Left kidney (tissue), 2 donors: Measurements from ENCODE around the gene DUSP16. TPM values are rescaled to one million over a fixed set of nuclear protein-coding genes. Genes with fewer than 3 reads are reported as not detected.

Experiments used
- DNase-seq: peaks from one replicate; pipeline ENCODE4 v3.0.0-alpha.2; 2013
- polyA plus RNA-seq: library from polyadenylated mRNA; unstranded; fragments of 120-200 nt; gene quantifications from one replicate; pipeline ENCODE4 v1.2.1, GENCODE V29; 2013; ENCODE audit not compliant: insufficient read length

The DUSP16 gene
- polyA plus RNA-seq, 1 donor: 26.9 TPM

GRCh38 chr12:12469386-12469785 is 93.3 kb downstream of the DUSP16 start:
- DNase-seq: no peak

GRCh38 chr12:12468575-12468974 is 94.1 kb downstream of the DUSP16 start:
- no peak for DNase-seq

- DNase-seq: no peak
Observed at GRCh38 chr12:12467688-12468261, 94.9 kb downstream of the DUSP16 start.

GRCh38 chr12:12467264-12467663 is 95.4 kb downstream of the DUSP16 start:
- no peak for DNase-seq

- DNase-seq: no peak
Observed at GRCh38 chr12:12466157-12466556, 96.5 kb downstream of the DUSP16 start.

GRCh38 chr12:12465522-12465921 is 97.1 kb downstream of the DUSP16 start:
- no peak for DNase-seq

GRCh38 chr12:12461923-12462315 is 100.7 kb downstream of the DUSP16 start:
- no peak for DNase-seq

GRCh38 chr12:12460935-12461922 is 101.4 kb downstream of the DUSP16 start:
- DNase-seq: no peak

GRCh38 chr12:12456637-12457036 is 106.0 kb downstream of the DUSP16 start:
- no peak for DNase-seq

GRCh38 chr12:12454315-12454714 is 108.3 kb downstream of the DUSP16 start:
- DNase-seq: no peak

- DNase-seq: no peak
Observed at GRCh38 chr12:12453635-12454034, 109.0 kb downstream of the DUSP16 start.

- no peak for DNase-seq
Observed at GRCh38 chr12:12452326-12452902, 110.2 kb downstream of the DUSP16 start.

- no peak for DNase-seq
Observed at GRCh38 chr12:12451098-12451497, 111.6 kb downstream of the DUSP16 start.

- no peak for DNase-seq
Observed at GRCh38 chr12:12450043-12450471, 112.6 kb downstream of the DUSP16 start.

- no peak for DNase-seq
Observed at GRCh38 chr12:12449533-12450025, 113.1 kb downstream of the DUSP16 start.

GRCh38 chr12:12447837-12448236 is 114.8 kb downstream of the DUSP16 start:
- no peak for DNase-seq

- no peak for DNase-seq
Observed at GRCh38 chr12:12447236-12447635, 115.4 kb downstream of the DUSP16 start.

- no peak for DNase-seq
Observed at GRCh38 chr12:12446786-12447185, 115.9 kb downstream of the DUSP16 start.

- no peak for DNase-seq
Observed at GRCh38 chr12:12445882-12446181, 116.8 kb downstream of the DUSP16 start.

- DNase-seq: no peak
Observed at GRCh38 chr12:12445165-12445881, 117.3 kb downstream of the DUSP16 start.

- DNase-seq: peak; percentile 27
Observed at GRCh38 chr12:12443431-12443878, 119.2 kb downstream of the DUSP16 start.

- DNase-seq: no peak
Observed at GRCh38 chr12:12442548-12443071, 120.1 kb downstream of the DUSP16 start.
